ENCODE results near the gene KANSL1. TPM values are rescaled to one million over a fixed set of nuclear protein-coding genes. Genes with fewer than 3 reads are reported as not detected.

Gene KANSL1
- total RNA-seq, 1 experiment from 2014 or later = 67.1 TPM

- Mint-ChIP-seq H3K27ac (ENCODE audit: low read depth, unreplicated experiment) (peak overlapping the region; percentile 23), H3K4me1 (ENCODE audit: insufficient read depth, unreplicated experiment) (peaks cover 37% of the 10 kb centered on the region), H3K36me3 (ENCODE audit: insufficient read depth, unreplicated experiment) (peaks cover 11% of the 10 kb centered on the region), H3K4me3 (ENCODE audit: unreplicated experiment) (no peak overlapping the region), H3K27me3 (ENCODE audit: insufficient read depth, unreplicated experiment) (no peaks in the 10 kb centered on the region), H3K9me3 (ENCODE audit: unreplicated experiment) (no peaks in the 10 kb centered on the region)
- TF ChIP-seq CTCF (IDR thresholded peaks at IDR 0.05; ENCODE audit: unreplicated experiment) = no peak
- ChIA-PET POLR2A (interaction anchor here (1.2 to 1.6 kb wide), 2 partner anchors 11 to 28 kb away, joined by 3 to 8 read pairs; no protein-coding TSS in a partner anchor), CTCF (no interaction called here)
- no peak for DNase-seq (ENCODE audit: unreplicated experiment)
- no TSS peak for BruUV-seq (replicated peaks)
- intact Hi-C loops (cut with micrococcal nuclease) = loop anchor here (5.0 kb wide), 1 partner anchor 43 kb away; no protein-coding TSS in a partner anchor
These were observed 49.4 kb downstream of the KANSL1 start for GRCh38 chr17:46143827-46144236.

GRCh38 chr17:46141645-46142044 lies 51.6 kb downstream of the KANSL1 start:
- POLR2A ChIA-PET = interaction anchor here (0.8 to 1.3 kb wide), 3 partner anchors 16 to 56 kb away, joined by 3 to 5 read pairs (median 3); no protein-coding TSS in a partner anchor
- H3K4me1 Mint-ChIP-seq (ENCODE audit: insufficient read depth, unreplicated experiment) = peaks cover 56% of the 10 kb centered on the region

GRCh38 chr17:46140645-46141197 lies 52.5 kb downstream of the KANSL1 start:
- H3K36me3 Mint-ChIP-seq (ENCODE audit: insufficient read depth, unreplicated experiment) = peaks cover 9% of the 10 kb centered on the region
- ChIA-PET POLR2A (interaction anchor here (1.1 kb wide), 1 partner anchor 55 kb away, joined by 3 read pairs; no protein-coding TSS in a partner anchor), CTCF (interaction anchor here (0.9 kb wide), 1 partner anchor 21 kb away, joined by 3 read pairs; no protein-coding TSS in a partner anchor)
- no peak overlapping the region for H3K27ac Mint-ChIP-seq (ENCODE audit: low read depth, unreplicated experiment)
- H3K9me3 Mint-ChIP-seq (ENCODE audit: unreplicated experiment) = no peaks in the 10 kb centered on the region
- no peak for TF ChIP-seq CTCF (IDR thresholded peaks at IDR 0.05; ENCODE audit: unreplicated experiment)
- DNase-seq (ENCODE audit: unreplicated experiment) = no peak
- intact Hi-C loops (cut with micrococcal nuclease) = loop anchor here (5.0 kb wide), 1 partner anchor 47 kb away; no protein-coding TSS in a partner anchor
- H3K4me1 Mint-ChIP-seq (ENCODE audit: insufficient read depth, unreplicated experiment) = peaks cover 62% of the 10 kb centered on the region
- no peak overlapping the region for H3K4me3 Mint-ChIP-seq (ENCODE audit: unreplicated experiment)
- H3K27me3 Mint-ChIP-seq (ENCODE audit: insufficient read depth, unreplicated experiment) = no peaks in the 10 kb centered on the region
- BruUV-seq (replicated peaks) = no TSS peak

More at GRCh38 chr17:46141645-46142044, 51.6 kb downstream of the KANSL1 start:
- no peak for TF ChIP-seq CTCF (IDR thresholded peaks at IDR 0.05; ENCODE audit: unreplicated experiment)
- intact Hi-C loops (cut with micrococcal nuclease) = loop anchor here (5.0 kb wide), 1 partner anchor 46 kb away; no protein-coding TSS in a partner anchor
- no peak for DNase-seq (ENCODE audit: unreplicated experiment)
- CTCF ChIA-PET = interaction anchor here (0.8 to 0.9 kb wide), 2 partner anchors 22 to 146 kb away, joined by 3 read pairs; no protein-coding TSS in a partner anchor
- no peak overlapping the region for H3K27ac Mint-ChIP-seq (ENCODE audit: low read depth, unreplicated experiment)
- BruUV-seq (replicated peaks) = no TSS peak
- no peaks in the 10 kb centered on the region for H3K9me3 Mint-ChIP-seq (ENCODE audit: unreplicated experiment)
- H3K36me3 Mint-ChIP-seq (ENCODE audit: insufficient read depth, unreplicated experiment) = peaks cover 17% of the 10 kb centered on the region
- no peaks in the 10 kb centered on the region for H3K27me3 Mint-ChIP-seq (ENCODE audit: insufficient read depth, unreplicated experiment)
- H3K4me3 Mint-ChIP-seq (ENCODE audit: unreplicated experiment) = no peak overlapping the region

GRCh38 chr17:46139432-46140210 lies 53.6 kb downstream of the KANSL1 start:
- Mint-ChIP-seq H3K9me3 (ENCODE audit: unreplicated experiment) (no peaks in the 10 kb centered on the region), H3K4me3 (ENCODE audit: unreplicated experiment) (no peak overlapping the region), H3K27me3 (ENCODE audit: insufficient read depth, unreplicated experiment) (no peaks in the 10 kb centered on the region), H3K27ac (ENCODE audit: low read depth, unreplicated experiment) (no peak overlapping the region), H3K4me1 (ENCODE audit: insufficient read depth, unreplicated experiment) (peaks cover 62% of the 10 kb centered on the region), H3K36me3 (ENCODE audit: insufficient read depth, unreplicated experiment) (peaks cover 12% of the 10 kb centered on the region)
- no peak for TF ChIP-seq CTCF (IDR thresholded peaks at IDR 0.05; ENCODE audit: unreplicated experiment)
- CTCF ChIA-PET = interaction anchor here (0.7 kb wide), 1 partner anchor 15 kb away, joined by 4 read pairs; no protein-coding TSS in a partner anchor
- intact Hi-C loops (cut with micrococcal nuclease) = loop anchor here (5.0 kb wide), 1 partner anchor 48 kb away; no protein-coding TSS in a partner anchor
- POLR2A ChIA-PET = no interaction called here
- DNase-seq (ENCODE audit: unreplicated experiment) = no peak
- no TSS peak for BruUV-seq (replicated peaks)
